IMR-90 (cell line): ENCODE data around the gene TAF9B. TPM values are rescaled to one million over a fixed set of nuclear protein-coding genes. Genes with fewer than 3 reads are reported as not detected.

ENCODE experiments used
- ATAC-seq: fragments of 200-7000 bp; cut with Tn5 transposase; 2 replicates; pipeline ENCODE4 v1.9.1; 2020; ENCODE audit warnings: low read depth, mild to moderate bottlenecking, moderate library complexity
- BruUV-seq: library from RNA; stranded (reverse); fragments of 400-500 nt; replicated peaks from 2 replicates; lab custom pipeline; 2021; lab: Mats Ljungman, UMichigan
- CTCF ChIA-PET: fragments of 300-600 bp; formaldehyde crosslinking; extraction: SDS; loops from one replicate; lab custom pipeline; 2021; ENCODE audit warnings: antibody characterized with exemption; lab: Yijun Ruan, JAX
- POLR2A ChIA-PET: fragments of 300-600 bp; sonication (Branson Sonifier 250); formaldehyde crosslinking; loops from one replicate; lab custom pipeline; 2022; ENCODE audit warnings: antibody characterized with exemption; ENCODE audit not compliant: unreplicated experiment; lab: Charles Lee
- DNase-seq: peaks from one replicate; pipeline ENCODE4 v3.0.0; 2013
- H2AFZ ChIP-seq: replicated peaks from 2 replicates; pipeline ENCODE3; 2013; ENCODE audit warnings: low read length, mild to moderate bottlenecking; ENCODE audit not compliant: poor library complexity
- H2AK5ac ChIP-seq: 2 replicates; pipeline ENCODE4 v1.6.1; 2013; ENCODE audit warnings: low read depth, low read length, inconsistent platforms
- H2AK9ac ChIP-seq: replicated peaks from 2 replicates; pipeline ENCODE3; 2013; ENCODE audit warnings: mild to moderate bottlenecking, low read depth, low read length, moderate library complexity; ENCODE audit not compliant: poor library complexity
- H2BK120ac ChIP-seq: 2 replicates; pipeline ENCODE4 v1.6.1; 2013; ENCODE audit warnings: low read depth, low read length, inconsistent platforms
- H2BK15ac ChIP-seq: 3 replicates; pipeline ENCODE4 v1.6.1; 2013; ENCODE audit warnings: low read depth, low read length, inconsistent platforms
- H2BK20ac ChIP-seq: 2 replicates; pipeline ENCODE4 v1.6.1; 2013; ENCODE audit warnings: low read depth, mild to moderate bottlenecking, inconsistent platforms, low read length, moderate library complexity
- H2BK5ac ChIP-seq: 2 replicates; pipeline ENCODE4 v1.6.1; 2013; ENCODE audit warnings: mild to moderate bottlenecking, low read depth, low read length, inconsistent platforms; ENCODE audit not compliant: poor library complexity, severe bottlenecking
- H3K14ac ChIP-seq: replicated peaks from 2 replicates; pipeline ENCODE4 v1.6.1; 2013; ENCODE audit warnings: low read depth, low read length, inconsistent platforms
- H3K18ac ChIP-seq: 2 replicates; pipeline ENCODE4 v1.6.1; 2013; ENCODE audit warnings: low read depth, low read length, control low read depth
- H3K23ac ChIP-seq: 2 replicates; pipeline ENCODE4 v1.6.1; 2013; ENCODE audit warnings: low read depth, low read length, inconsistent platforms
- H3K27ac ChIP-seq: 2 replicates; pipeline ENCODE4 v1.5.1; 2013; ENCODE audit warnings: mild to moderate bottlenecking, control low read depth, low read length; ENCODE audit not compliant: insufficient read depth
- H3K27me3 ChIP-seq: 2 replicates; pipeline ENCODE4 v1.6.1; 2013; ENCODE audit warnings: low read length; ENCODE audit not compliant: control insufficient read depth, insufficient read depth
- H3K36me3 ChIP-seq: 2 replicates; pipeline ENCODE4 v1.6.1; 2013; ENCODE audit warnings: low read length, mixed read lengths; ENCODE audit not compliant: control insufficient read depth, insufficient read depth
- H3K4ac ChIP-seq: 2 replicates; pipeline ENCODE4 v1.6.1; 2013; ENCODE audit warnings: low read depth, low read length, inconsistent platforms
- H3K4me1 ChIP-seq: 2 replicates; pipeline ENCODE4 v1.6.1; 2013; ENCODE audit warnings: low read length, mixed read lengths; ENCODE audit not compliant: control insufficient read depth, insufficient read depth
- H3K4me2 ChIP-seq: 2 replicates; pipeline ENCODE4 v1.6.1; 2013; ENCODE audit warnings: low read depth, mild to moderate bottlenecking, control low read depth, low read length, moderate library complexity
- H3K4me3 ChIP-seq: 2 replicates; pipeline ENCODE4 v1.5.1; 2013; ENCODE audit warnings: low read depth, mild to moderate bottlenecking, control low read depth, low read length, moderate library complexity; ENCODE audit not compliant: insufficient read depth
- H3K56ac ChIP-seq: 2 replicates; pipeline ENCODE4 v1.6.1; 2013; ENCODE audit warnings: low read length, inconsistent platforms; ENCODE audit not compliant: insufficient read depth; ENCODE audit errors: extremely low read depth
- H3K79me1 ChIP-seq, 2 experiments: 2 replicates each; pipeline ENCODE4 v1.6.1; 2013; ENCODE audit warnings: low read length in 2 of 2, inconsistent platforms in 1 of 2, low read depth in 1 of 2
- H3K9ac ChIP-seq: 2 replicates; pipeline ENCODE4 v1.6.1; 2013; ENCODE audit warnings: low read depth, low read length, control low read depth
- H3K9me1 ChIP-seq: 2 replicates; pipeline ENCODE4 v1.6.1; 2013; ENCODE audit warnings: low read length, inconsistent platforms; ENCODE audit not compliant: insufficient read depth
- H3K9me3 ChIP-seq: 2 replicates; pipeline ENCODE4 v1.6.1; 2013; ENCODE audit warnings: low read length; ENCODE audit not compliant: control insufficient read depth, insufficient read depth
- H4K20me1 ChIP-seq: 2 replicates; pipeline ENCODE4 v1.6.1; 2013; ENCODE audit warnings: low read length, inconsistent platforms; ENCODE audit not compliant: insufficient read depth
- H4K5ac ChIP-seq: 2 replicates; pipeline ENCODE4 v1.6.1; 2013; ENCODE audit warnings: mild to moderate bottlenecking, low read depth, low read length, control low read depth
- H4K8ac ChIP-seq, 2 experiments: 2 replicates each; pipeline ENCODE4 v1.6.1; 2013; ENCODE audit warnings: low read depth in 2 of 2, low read length in 2 of 2, control low read depth in 1 of 2, inconsistent platforms in 1 of 2
- H4K91ac ChIP-seq: 2 replicates; pipeline ENCODE4 v1.6.1; 2013; ENCODE audit warnings: low read depth, low read length, inconsistent platforms; ENCODE audit not compliant: insufficient read depth
- BHLHE40 ChIP-seq: fragments of 150-350 bp; IDR thresholded peaks from 2 replicates; pipeline ENCODE4 v1.6.1; 2016; ENCODE audit warnings: mild to moderate bottlenecking, low read depth, low read length
- CEBPB ChIP-seq: IDR thresholded peaks from 2 replicates; pipeline ENCODE4 v1.6.1; 2012; ENCODE audit warnings: low read depth, low read length, improper control_type of control experiment
- CHD1 ChIP-seq: IDR thresholded peaks from 2 replicates; pipeline ENCODE4 v1.6.1; 2012; ENCODE audit warnings: low read depth, low read length, improper control_type of control experiment
- CTCF ChIP-seq: conservative IDR thresholded peaks from 2 replicates; pipeline ENCODE4 v1.5.1; 2012; ENCODE audit warnings: mild to moderate bottlenecking, low read depth, low read length, improper control_type of control experiment
- FOS ChIP-seq: fragments of 150-350 bp; IDR thresholded peaks from 2 replicates; pipeline ENCODE4 v1.6.1; 2016; ENCODE audit warnings: low read depth, low read length
- MAFK ChIP-seq: IDR thresholded peaks from 2 replicates; pipeline ENCODE4 v1.6.1; 2012; ENCODE audit warnings: low read depth, low read length, improper control_type of control experiment
- MAZ ChIP-seq: IDR thresholded peaks from 2 replicates; pipeline ENCODE4 v1.6.1; 2012; ENCODE audit warnings: low read depth, mild to moderate bottlenecking, low read length, improper control_type of control experiment, moderate library complexity, borderline replicate concordance
- MXI1 ChIP-seq: IDR thresholded peaks from 2 replicates; pipeline ENCODE4 v1.6.1; 2012; ENCODE audit warnings: low read depth, mild to moderate bottlenecking, low read length, moderate library complexity, borderline replicate concordance
- NFE2L2 ChIP-seq: fragments of 150-350 bp; IDR thresholded peaks from 2 replicates; pipeline ENCODE4 v1.6.1; 2016; ENCODE audit warnings: low read depth, mild to moderate bottlenecking, low read length
- POLR2A ChIP-seq: IDR thresholded peaks from 2 replicates; pipeline ENCODE4 v1.6.1; 2012; ENCODE audit warnings: mild to moderate bottlenecking, low read depth, low read length
- RAD21 ChIP-seq: IDR thresholded peaks from 2 replicates; pipeline ENCODE4 v1.6.1; 2012; ENCODE audit warnings: low read length, improper control_type of control experiment
- RCOR1 ChIP-seq: IDR thresholded peaks from 2 replicates; pipeline ENCODE4 v1.6.1; 2012; ENCODE audit warnings: mild to moderate bottlenecking, low read length, improper control_type of control experiment; ENCODE audit not compliant: insufficient replicate concordance
- RFX5 ChIP-seq: IDR thresholded peaks from 2 replicates; pipeline ENCODE4 v1.8.0; 2012; ENCODE audit warnings: low read depth, mild to moderate bottlenecking, low read length, moderate library complexity
- SMC3 ChIP-seq: fragments of 150-350 bp; IDR thresholded peaks from 2 replicates; pipeline ENCODE4 v1.6.1; 2016; ENCODE audit warnings: low read depth, mild to moderate bottlenecking, antibody characterized with exemption, low read length, moderate library complexity
- WGBS, 2 experiments: methylation state at CpG; one replicate each; pipeline versions ENCODE4 v1.1.5 to v1.1.7; 2013; ENCODE audit warnings: missing lambda C conversion rate in 2 of 2; ENCODE audit not compliant: insufficient read length in 1 of 2; ENCODE audit errors: extremely low coverage in 2 of 2; 5-methylcytosine and 5-hydroxymethylcytosine counted together
- dilution Hi-C: fragments of 300-500 bp; cut with HindIII; formaldehyde crosslinking; loops from one replicate; pipeline ENCODE4 v1.14.3; 2018; ENCODE audit warnings: low sequenced_read_pairs; ENCODE audit not compliant: unreplicated experiment
- in situ Hi-C: fragments of 300-500 bp; cut with MboI; formaldehyde crosslinking; loops from 3 replicates; pipeline ENCODE4 v1.14.3; 2019; ENCODE audit warnings: low sequenced_read_pairs, inconsistent platforms, mixed read lengths
- intact Hi-C: fragments of 100-400 bp; cut with micrococcal nuclease; formaldehyde crosslinking; loops from 2 replicates; pipeline ENCODE4 v1.10.0; 2022
- polyA plus RNA-seq, 3 experiments: library from polyadenylated mRNA; depleted of rRNA; stranded (reverse); fragments of >200 nt; gene quantifications; 2 replicates each; pipeline ENCODE4 v1.2.3, GENCODE V29; 2012; ENCODE audit warnings: low replicate concordance in 1 of 3
- total RNA-seq: library from RNA; depleted of rRNA; stranded (reverse); fragments of >200 nt; gene quantifications from 2 replicates; pipeline ENCODE4 v1.2.3, GENCODE V29; 2012
- TF ChIP-seq, protein P1 (sequence below): fragments of 150-350 bp; IDR thresholded peaks from 2 replicates; pipeline ENCODE4 v1.6.1; 2017; ENCODE audit warnings: mild to moderate bottlenecking, antibody characterized with exemption, low read length, low read depth
- TF ChIP-seq, protein P2 (sequence below): fragments of 150-350 bp; IDR thresholded peaks from 2 replicates; pipeline ENCODE4 v1.6.1; 2016; ENCODE audit warnings: low read depth, mild to moderate bottlenecking, low read length, moderate library complexity, borderline replicate concordance

TAF9B gene
- total and polyA plus RNA-seq, 2 of the 4 experiments (the other 2 are of a cell fraction): 12.4 to 21.5 TPM

DNA sequence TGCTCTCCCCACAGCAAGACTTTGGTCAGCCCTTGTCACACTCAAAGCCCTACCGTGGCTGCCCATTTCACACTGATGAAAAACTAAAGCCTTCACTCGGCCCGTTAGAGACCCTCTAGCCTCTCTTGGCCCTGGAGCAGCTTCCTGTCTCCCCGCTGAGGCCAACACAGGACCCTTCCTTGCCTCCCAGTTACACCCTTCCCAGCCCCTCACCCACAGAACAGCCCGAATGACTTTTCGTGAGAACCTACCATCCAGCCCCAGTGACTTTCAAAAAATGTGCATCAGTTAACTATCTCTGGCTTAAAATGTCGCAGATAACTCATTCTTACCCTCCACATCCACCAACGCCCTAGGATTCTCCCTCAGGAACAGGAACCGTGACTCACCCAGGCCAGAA, 756 bp upstream of the TAF9B start:
- in situ Hi-C loops (no loop called here), dilution Hi-C loops (no loop called here), intact Hi-C loops (no loop called here)
- CTCF ChIA-PET: no interaction called here
- POLR2A ChIA-PET: no interaction called here
- BruUV-seq: no TSS peak
- Histone ChIP-seq H4K20me1 (no peaks in the 10 kb centered on the region), H3K27ac (no peak overlapping the region), H3K4me2 (no peak overlapping the region), H2AFZ (peak overlapping the region; percentile 61), H2BK15ac (no peak overlapping the region), H3K27me3 (no peaks in the 10 kb centered on the region), H3K4ac (no peak overlapping the region), H3K9me3 (no peaks in the 10 kb centered on the region), H3K79me1 (no peaks in the 10 kb centered on the region; a peak in 1 of 4 replicates), H2AK9ac (no peak overlapping the region), H2BK20ac (no peak overlapping the region), H4K5ac (no peak overlapping the region), H3K18ac (no peak overlapping the region), H3K4me1 (no peaks in the 10 kb centered on the region), H4K91ac (no peak overlapping the region), H2AK5ac (no peak overlapping the region), H4K8ac (no peak overlapping the region), H3K9ac (no peak overlapping the region), H2BK5ac (no peak overlapping the region), H3K56ac (no peak overlapping the region), H2BK120ac (no peak overlapping the region), H3K14ac (no peak overlapping the region), H3K4me3 (no peak overlapping the region), H3K23ac (no peak overlapping the region), H3K36me3 (no peaks in the 10 kb centered on the region), H3K9me1 (no peaks in the 10 kb centered on the region)
- TF ChIP-seq MAFK (no peak), BHLHE40 (no peak), SMC3 (no peak), MXI1 (no peak), RFX5 (no peak), RAD21 (no peak), MAZ (no peak), POLR2A (no peak), FOS (no peak), NFE2L2 (no peak), CTCF (no peak), CHD1 (no peak), RCOR1 (no peak), CEBPB (no peak)
- TF ChIP-seq, protein P1, sequence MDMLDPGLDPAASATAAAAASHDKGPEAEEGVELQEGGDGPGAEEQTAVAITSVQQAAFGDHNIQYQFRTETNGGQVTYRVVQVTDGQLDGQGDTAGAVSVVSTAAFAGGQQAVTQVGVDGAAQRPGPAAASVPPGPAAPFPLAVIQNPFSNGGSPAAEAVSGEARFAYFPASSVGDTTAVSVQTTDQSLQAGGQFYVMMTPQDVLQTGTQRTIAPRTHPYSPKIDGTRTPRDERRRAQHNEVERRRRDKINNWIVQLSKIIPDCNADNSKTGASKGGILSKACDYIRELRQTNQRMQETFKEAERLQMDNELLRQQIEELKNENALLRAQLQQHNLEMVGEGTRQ: no peak
- TF ChIP-seq, protein P2, sequence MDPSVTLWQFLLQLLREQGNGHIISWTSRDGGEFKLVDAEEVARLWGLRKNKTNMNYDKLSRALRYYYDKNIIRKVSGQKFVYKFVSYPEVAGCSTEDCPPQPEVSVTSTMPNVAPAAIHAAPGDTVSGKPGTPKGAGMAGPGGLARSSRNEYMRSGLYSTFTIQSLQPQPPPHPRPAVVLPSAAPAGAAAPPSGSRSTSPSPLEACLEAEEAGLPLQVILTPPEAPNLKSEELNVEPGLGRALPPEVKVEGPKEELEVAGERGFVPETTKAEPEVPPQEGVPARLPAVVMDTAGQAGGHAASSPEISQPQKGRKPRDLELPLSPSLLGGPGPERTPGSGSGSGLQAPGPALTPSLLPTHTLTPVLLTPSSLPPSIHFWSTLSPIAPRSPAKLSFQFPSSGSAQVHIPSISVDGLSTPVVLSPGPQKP: no peak
- no peak for DNase-seq
- no peak for ATAC-seq
- WGBS, 2 experiments: 84% methylated on average over 5 of the region's 9 CpGs; no CpG with 5 or more reads in 1 of the 2 experiments
